B cell (primary cell): Measurements from ENCODE around the gene DNAH11.

ENCODE experiments used
- CTCF ChIP-seq: fragments of 200-600 bp; IDR thresholded peaks from one replicate; pipeline ENCODE4 v1.8.0; 2022; ENCODE audit warnings: antibody characterized with exemption, mild to moderate bottlenecking
- EZH2 ChIP-seq: IDR thresholded peaks from 2 replicates; pipeline ENCODE4 v1.6.1; 2012; ENCODE audit warnings: borderline replicate concordance, low read depth, mild to moderate bottlenecking, moderate library complexity, low read length; ENCODE audit not compliant: insufficient read depth, poor library complexity, severe bottlenecking

DNA sequence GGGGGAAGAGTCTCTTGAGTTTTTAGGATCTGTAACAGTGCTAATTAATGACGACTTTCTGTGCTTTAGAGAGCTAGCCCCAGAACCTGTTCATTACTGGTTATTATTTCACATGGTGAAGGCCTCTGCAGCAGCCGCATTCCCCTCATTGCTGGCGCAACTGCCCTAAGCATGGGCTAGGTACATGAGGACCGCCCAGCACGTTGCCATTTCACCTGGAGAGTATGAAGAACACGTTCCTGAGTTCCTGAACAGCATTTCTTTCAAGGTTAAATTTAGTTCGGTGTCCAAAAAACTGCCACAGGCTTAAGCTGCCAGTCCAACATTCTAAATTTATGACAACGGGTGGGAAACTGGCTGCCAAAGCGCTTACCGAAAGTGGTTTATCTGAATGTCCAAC lies 177.0 kb downstream of the DNAH11 start:
- TF ChIP-seq EZH2 (no peak), CTCF (no peak)
